K562 (cell line): ENCODE data around the gene FIZ1. TPM values are rescaled to one million over a fixed set of nuclear protein-coding genes. Genes with fewer than 3 reads are reported as not detected.
A peak's percentile ranks its signal among the peaks of the same experiment; 100 is the strongest.

Experiments used
- ARID1B ChIP-seq: fragments of 450-650 bp; IDR thresholded peaks from 2 replicates; pipeline ENCODE4 v1.6.1; 2016; ENCODE audit warnings: antibody characterized with exemption, mild to moderate bottlenecking, inconsistent platforms
- GATAD2B ChIP-seq: fragments of 450-650 bp; IDR thresholded peaks from 2 replicates; pipeline ENCODE4 v1.6.1; 2017; ENCODE audit warnings: mild to moderate bottlenecking, borderline replicate concordance
- HNRNPH1 ChIP-seq: fragments of 200-400 bp; formaldehyde crosslinking; optimal IDR thresholded peaks from 2 replicates; pipeline ENCODE3; 2017; ENCODE audit warnings: low read depth, mild to moderate bottlenecking, low read length, moderate library complexity
- KAT8 ChIP-seq: fragments of 450-650 bp; IDR thresholded peaks from 2 replicates; pipeline ENCODE4 v1.6.1; 2016; ENCODE audit warnings: low read depth, mild to moderate bottlenecking
- NCOA1 ChIP-seq: fragments of 450-650 bp; IDR thresholded peaks from 2 replicates; pipeline ENCODE4 v1.6.1; 2016; ENCODE audit warnings: low read depth
- PHB2 ChIP-seq: fragments of 450-650 bp; IDR thresholded peaks from 2 replicates; pipeline ENCODE4 v1.6.1; 2017; ENCODE audit warnings: low read depth
- polyA plus RNA-seq, 8 experiments: library from polyadenylated mRNA; depleted of rRNA in 4 of 8; stranded (reverse) in 5 of 8; unstranded in 3 of 8; fragments of >200 nt; fragmentation: Nextera tagmentation in 2 of 8; fragmentation: Illumina TruSeq in 1 of 8; extraction: Ambion mirVana in 2 of 8; extraction: Trizol in 1 of 8; gene quantifications; 2 replicates each; pipeline versions ENCODE4 v1.2.1 to v1.2.3, GENCODE V29; 2011 to 2014; ENCODE audit warnings: inconsistent platforms in 1 of 8, missing spikeins in 1 of 8
- total RNA-seq, 7 experiments: library from RNA; depleted of rRNA in 6 of 7; stranded (reverse); fragments of >200 nt in 6 of 7; fragmentation: Illumina TruSeq in 2 of 7; extraction: Trizol in 2 of 7; gene quantifications; 2 replicates each; pipeline versions ENCODE4 v1.2.1 to v1.2.3, GENCODE V29; 2011 to 2021; ENCODE audit warnings: low replicate concordance in 1 of 7
- TF ChIP-seq, protein P1 (sequence below): fragments of 200-600 bp; sonication (generic); IDR thresholded peaks from one replicate; pipeline ENCODE4 v1.6.1; 2012; ENCODE audit warnings: mild to moderate bottlenecking, low read depth, low read length, inconsistent platforms
- TF ChIP-seq, protein P2 (sequence below), 2 experiments: IDR thresholded peaks; 2 replicates each; pipeline ENCODE4 v1.6.1; 2012; ENCODE audit warnings: improper control_type of control experiment in 2 of 2, low read depth in 2 of 2, low read length in 2 of 2, borderline replicate concordance in 1 of 2
- TF ChIP-seq, protein P3 (sequence below): sonication (generic); formaldehyde crosslinking; IDR thresholded peaks from 2 replicates; pipeline ENCODE4 v1.8.1; 2023; ENCODE audit warnings: mild to moderate bottlenecking, missing genetic modification reagents

FIZ1 gene
- total and polyA plus RNA-seq, 9 of the 15 experiments (the other 6 are each of a cell fraction or from before 2014, with no cell fraction given): 0.79 to 17.5 (median 5.5) TPM

DNA sequence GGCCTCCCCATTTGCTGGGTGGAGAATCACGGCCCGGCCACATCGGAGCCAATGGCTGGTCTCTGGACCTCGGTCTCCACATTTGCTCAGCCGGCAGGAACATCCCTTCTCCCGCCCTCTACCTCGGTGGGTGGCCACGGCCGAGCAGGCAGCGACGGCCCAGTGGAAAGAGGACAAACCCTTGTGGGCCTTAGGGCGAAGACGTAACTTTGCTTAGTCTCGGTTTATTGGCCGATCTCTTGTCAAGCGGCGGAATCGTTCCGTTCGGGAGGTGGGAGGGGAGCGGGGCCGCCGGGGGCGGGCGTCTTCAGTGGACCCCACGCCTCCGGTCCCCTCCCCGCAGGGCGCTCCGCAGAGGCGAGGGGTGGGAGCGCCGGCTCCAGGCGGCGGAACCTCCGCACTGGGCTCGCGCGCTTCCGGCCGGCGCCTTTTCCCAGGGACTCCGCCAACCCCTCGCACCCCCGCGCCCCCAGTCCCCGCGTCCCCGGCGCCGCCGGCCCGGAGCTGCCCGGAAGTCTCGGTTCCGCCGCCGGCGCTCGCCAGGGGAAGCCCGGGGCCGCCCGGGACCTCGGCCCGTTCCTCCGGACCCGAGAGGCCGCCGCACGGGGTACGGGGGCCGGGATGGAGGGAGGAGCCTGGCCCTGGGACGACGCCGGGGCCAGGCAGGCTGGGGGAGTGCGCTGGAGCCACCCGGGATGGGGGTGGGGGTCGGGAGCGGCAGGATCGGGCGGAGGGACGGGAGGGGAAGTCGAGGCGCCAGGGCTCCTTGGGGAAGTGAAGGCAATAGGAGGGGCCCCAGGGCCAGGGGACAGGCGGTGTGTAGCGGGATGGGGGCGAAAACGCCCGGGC, 41.5 kb upstream of the FIZ1 start, which contains the start of gene ZNF580 (continued):
- TF ChIP-seq, protein P1, sequence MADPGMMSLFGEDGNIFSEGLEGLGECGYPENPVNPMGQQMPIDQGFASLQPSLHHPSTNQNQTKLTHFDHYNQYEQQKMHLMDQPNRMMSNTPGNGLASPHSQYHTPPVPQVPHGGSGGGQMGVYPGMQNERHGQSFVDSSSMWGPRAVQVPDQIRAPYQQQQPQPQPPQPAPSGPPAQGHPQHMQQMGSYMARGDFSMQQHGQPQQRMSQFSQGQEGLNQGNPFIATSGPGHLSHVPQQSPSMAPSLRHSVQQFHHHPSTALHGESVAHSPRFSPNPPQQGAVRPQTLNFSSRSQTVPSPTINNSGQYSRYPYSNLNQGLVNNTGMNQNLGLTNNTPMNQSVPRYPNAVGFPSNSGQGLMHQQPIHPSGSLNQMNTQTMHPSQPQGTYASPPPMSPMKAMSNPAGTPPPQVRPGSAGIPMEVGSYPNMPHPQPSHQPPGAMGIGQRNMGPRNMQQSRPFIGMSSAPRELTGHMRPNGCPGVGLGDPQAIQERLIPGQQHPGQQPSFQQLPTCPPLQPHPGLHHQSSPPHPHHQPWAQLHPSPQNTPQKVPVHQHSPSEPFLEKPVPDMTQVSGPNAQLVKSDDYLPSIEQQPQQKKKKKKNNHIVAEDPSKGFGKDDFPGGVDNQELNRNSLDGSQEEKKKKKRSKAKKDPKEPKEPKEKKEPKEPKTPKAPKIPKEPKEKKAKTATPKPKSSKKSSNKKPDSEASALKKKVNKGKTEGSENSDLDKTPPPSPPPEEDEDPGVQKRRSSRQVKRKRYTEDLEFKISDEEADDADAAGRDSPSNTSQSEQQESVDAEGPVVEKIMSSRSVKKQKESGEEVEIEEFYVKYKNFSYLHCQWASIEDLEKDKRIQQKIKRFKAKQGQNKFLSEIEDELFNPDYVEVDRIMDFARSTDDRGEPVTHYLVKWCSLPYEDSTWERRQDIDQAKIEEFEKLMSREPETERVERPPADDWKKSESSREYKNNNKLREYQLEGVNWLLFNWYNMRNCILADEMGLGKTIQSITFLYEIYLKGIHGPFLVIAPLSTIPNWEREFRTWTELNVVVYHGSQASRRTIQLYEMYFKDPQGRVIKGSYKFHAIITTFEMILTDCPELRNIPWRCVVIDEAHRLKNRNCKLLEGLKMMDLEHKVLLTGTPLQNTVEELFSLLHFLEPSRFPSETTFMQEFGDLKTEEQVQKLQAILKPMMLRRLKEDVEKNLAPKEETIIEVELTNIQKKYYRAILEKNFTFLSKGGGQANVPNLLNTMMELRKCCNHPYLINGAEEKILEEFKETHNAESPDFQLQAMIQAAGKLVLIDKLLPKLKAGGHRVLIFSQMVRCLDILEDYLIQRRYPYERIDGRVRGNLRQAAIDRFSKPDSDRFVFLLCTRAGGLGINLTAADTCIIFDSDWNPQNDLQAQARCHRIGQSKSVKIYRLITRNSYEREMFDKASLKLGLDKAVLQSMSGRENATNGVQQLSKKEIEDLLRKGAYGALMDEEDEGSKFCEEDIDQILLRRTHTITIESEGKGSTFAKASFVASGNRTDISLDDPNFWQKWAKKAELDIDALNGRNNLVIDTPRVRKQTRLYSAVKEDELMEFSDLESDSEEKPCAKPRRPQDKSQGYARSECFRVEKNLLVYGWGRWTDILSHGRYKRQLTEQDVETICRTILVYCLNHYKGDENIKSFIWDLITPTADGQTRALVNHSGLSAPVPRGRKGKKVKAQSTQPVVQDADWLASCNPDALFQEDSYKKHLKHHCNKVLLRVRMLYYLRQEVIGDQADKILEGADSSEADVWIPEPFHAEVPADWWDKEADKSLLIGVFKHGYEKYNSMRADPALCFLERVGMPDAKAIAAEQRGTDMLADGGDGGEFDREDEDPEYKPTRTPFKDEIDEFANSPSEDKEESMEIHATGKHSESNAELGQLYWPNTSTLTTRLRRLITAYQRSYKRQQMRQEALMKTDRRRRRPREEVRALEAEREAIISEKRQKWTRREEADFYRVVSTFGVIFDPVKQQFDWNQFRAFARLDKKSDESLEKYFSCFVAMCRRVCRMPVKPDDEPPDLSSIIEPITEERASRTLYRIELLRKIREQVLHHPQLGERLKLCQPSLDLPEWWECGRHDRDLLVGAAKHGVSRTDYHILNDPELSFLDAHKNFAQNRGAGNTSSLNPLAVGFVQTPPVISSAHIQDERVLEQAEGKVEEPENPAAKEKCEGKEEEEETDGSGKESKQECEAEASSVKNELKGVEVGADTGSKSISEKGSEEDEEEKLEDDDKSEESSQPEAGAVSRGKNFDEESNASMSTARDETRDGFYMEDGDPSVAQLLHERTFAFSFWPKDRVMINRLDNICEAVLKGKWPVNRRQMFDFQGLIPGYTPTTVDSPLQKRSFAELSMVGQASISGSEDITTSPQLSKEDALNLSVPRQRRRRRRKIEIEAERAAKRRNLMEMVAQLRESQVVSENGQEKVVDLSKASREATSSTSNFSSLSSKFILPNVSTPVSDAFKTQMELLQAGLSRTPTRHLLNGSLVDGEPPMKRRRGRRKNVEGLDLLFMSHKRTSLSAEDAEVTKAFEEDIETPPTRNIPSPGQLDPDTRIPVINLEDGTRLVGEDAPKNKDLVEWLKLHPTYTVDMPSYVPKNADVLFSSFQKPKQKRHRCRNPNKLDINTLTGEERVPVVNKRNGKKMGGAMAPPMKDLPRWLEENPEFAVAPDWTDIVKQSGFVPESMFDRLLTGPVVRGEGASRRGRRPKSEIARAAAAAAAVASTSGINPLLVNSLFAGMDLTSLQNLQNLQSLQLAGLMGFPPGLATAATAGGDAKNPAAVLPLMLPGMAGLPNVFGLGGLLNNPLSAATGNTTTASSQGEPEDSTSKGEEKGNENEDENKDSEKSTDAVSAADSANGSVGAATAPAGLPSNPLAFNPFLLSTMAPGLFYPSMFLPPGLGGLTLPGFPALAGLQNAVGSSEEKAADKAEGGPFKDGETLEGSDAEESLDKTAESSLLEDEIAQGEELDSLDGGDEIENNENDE: no peak
- TF ChIP-seq ARID1B: no peak
- TF ChIP-seq PHB2: no peak
- no peak for TF ChIP-seq KAT8
- peak; percentile 65; the same call in 1 of the 2 replicates for TF ChIP-seq NCOA1
- TF ChIP-seq, protein P2, sequence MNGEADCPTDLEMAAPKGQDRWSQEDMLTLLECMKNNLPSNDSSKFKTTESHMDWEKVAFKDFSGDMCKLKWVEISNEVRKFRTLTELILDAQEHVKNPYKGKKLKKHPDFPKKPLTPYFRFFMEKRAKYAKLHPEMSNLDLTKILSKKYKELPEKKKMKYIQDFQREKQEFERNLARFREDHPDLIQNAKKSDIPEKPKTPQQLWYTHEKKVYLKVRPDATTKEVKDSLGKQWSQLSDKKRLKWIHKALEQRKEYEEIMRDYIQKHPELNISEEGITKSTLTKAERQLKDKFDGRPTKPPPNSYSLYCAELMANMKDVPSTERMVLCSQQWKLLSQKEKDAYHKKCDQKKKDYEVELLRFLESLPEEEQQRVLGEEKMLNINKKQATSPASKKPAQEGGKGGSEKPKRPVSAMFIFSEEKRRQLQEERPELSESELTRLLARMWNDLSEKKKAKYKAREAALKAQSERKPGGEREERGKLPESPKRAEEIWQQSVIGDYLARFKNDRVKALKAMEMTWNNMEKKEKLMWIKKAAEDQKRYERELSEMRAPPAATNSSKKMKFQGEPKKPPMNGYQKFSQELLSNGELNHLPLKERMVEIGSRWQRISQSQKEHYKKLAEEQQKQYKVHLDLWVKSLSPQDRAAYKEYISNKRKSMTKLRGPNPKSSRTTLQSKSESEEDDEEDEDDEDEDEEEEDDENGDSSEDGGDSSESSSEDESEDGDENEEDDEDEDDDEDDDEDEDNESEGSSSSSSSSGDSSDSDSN (IDR thresholded peaks at IDR 0.05; ENCODE audit: borderline replicate concordance in 1 of 2, low read depth in 2 of 2, low read length in 2 of 2): peak; percentile 62 to 70; a peak in 3 of 4 replicates
- TF ChIP-seq HNRNPH1: no peak
- TF ChIP-seq GATAD2B: peak; percentile 44; the same call in 1 of the 2 replicates
- TF ChIP-seq, protein P3, sequence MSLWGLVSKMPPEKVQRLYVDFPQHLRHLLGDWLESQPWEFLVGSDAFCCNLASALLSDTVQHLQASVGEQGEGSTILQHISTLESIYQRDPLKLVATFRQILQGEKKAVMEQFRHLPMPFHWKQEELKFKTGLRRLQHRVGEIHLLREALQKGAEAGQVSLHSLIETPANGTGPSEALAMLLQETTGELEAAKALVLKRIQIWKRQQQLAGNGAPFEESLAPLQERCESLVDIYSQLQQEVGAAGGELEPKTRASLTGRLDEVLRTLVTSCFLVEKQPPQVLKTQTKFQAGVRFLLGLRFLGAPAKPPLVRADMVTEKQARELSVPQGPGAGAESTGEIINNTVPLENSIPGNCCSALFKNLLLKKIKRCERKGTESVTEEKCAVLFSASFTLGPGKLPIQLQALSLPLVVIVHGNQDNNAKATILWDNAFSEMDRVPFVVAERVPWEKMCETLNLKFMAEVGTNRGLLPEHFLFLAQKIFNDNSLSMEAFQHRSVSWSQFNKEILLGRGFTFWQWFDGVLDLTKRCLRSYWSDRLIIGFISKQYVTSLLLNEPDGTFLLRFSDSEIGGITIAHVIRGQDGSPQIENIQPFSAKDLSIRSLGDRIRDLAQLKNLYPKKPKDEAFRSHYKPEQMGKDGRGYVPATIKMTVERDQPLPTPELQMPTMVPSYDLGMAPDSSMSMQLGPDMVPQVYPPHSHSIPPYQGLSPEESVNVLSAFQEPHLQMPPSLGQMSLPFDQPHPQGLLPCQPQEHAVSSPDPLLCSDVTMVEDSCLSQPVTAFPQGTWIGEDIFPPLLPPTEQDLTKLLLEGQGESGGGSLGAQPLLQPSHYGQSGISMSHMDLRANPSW: no peak
